ENCODE data around the gene NRXN2.
"Not testable (repeated sequence)": the region's sequence is repeated elsewhere in the genome, so short reads cannot be mapped to it uniquely, and the experiment has no call there.

Gene NRXN2

DNA sequence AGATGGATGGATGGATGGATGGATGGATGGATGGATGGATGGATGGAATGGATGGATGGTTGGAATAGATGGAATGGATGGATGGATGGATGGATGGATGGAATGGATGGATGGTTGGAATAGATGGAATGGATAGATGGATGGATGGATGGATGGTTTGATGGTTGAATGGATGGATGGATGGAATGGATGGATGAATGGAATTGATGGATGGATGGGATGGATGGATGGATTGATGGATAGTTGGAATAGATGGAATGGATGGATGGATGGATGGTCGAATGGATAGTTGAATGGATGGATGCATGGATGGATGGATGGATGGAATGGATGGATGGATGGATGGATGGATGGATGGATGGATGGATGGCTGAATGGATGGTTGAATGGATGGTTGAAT lies 127.1 kb downstream of the NRXN2 start:
- not testable (repeated sequence) for DNase-seq (ENCODE audit: extremely low read depth in 1 of 2, low read depth in 1 of 2)

- DNase-seq (ENCODE audit: extremely low read depth in 1 of 2, low read depth in 1 of 2): no peak
Measured at GRCh38 chr11:64594159-64594939, 128.6 kb downstream of the NRXN2 start.

DNA sequence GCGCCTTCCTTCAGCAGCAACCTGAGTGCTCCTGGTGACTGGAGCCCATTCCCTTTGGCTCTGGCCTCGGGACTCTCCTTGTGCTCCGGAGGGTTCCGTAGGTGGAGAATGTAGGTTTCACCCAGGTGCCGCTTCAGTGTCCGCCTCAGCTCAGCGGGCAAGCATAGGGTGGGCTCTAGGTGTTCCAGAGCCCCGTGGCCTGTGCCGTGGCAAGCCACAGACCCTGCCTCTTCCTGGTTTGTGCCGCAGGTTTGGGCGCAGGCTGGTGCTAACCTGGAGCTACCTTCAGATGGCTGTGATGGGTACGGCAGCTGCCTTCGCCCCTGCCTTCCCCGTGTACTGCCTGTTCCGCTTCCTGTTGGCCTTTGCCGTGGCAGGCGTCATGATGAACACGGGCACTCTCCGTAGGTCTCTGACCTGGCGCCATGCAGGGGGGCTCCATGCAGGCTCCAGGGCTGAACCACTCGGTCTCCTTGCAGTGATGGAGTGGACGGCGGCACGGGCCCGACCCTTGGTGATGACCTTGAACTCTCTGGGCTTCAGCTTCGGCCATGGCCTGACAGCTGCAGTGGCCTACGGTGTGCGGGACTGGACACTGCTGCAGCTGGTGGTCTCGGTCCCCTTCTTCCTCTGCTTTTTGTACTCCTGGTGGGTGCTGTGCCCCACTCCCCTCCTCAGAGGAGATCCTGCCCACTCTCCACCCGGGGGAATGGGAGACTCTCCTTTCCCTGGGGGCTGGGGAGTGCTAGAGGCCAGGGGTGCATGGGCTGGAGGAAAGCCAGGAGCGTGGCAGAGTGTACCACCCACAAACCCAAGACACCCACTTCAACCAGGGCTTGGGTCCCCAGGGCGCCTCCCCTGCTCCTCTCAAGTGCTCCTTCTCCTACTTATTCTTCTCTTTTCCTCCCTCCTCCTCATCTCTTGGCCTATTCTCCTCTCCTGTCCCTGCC lies 129.6 kb downstream of the NRXN2 start:
- no peak for DNase-seq (ENCODE audit: extremely low read depth in 1 of 2, low read depth in 1 of 2)

- DNase-seq (ENCODE audit: extremely low read depth in 1 of 2, low read depth in 1 of 2): no peak
Measured at GRCh38 chr11:64592656-64593055, 130.3 kb downstream of the NRXN2 start.

DNA sequence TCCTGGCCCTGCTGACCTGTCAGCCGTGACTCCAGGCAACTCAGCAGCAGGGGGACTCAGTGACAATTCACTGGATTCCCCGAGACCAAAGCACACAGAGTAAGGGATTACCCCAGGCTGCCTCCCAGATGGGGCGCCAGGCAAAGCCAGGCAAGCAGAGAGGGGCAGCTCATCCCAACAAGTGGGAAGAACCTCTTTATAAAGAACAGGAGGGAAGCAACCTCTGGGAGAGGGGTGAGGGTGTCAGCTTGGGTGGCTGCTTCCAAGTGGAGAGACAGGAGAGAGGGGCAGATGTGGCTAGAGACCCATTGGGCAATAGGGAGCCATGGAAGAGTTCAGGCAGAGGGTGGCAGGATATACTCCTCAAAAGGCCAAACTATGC lies 130.8 kb downstream of the NRXN2 start:
- no peak for DNase-seq (ENCODE audit: extremely low read depth in 1 of 2, low read depth in 1 of 2)

DNA sequence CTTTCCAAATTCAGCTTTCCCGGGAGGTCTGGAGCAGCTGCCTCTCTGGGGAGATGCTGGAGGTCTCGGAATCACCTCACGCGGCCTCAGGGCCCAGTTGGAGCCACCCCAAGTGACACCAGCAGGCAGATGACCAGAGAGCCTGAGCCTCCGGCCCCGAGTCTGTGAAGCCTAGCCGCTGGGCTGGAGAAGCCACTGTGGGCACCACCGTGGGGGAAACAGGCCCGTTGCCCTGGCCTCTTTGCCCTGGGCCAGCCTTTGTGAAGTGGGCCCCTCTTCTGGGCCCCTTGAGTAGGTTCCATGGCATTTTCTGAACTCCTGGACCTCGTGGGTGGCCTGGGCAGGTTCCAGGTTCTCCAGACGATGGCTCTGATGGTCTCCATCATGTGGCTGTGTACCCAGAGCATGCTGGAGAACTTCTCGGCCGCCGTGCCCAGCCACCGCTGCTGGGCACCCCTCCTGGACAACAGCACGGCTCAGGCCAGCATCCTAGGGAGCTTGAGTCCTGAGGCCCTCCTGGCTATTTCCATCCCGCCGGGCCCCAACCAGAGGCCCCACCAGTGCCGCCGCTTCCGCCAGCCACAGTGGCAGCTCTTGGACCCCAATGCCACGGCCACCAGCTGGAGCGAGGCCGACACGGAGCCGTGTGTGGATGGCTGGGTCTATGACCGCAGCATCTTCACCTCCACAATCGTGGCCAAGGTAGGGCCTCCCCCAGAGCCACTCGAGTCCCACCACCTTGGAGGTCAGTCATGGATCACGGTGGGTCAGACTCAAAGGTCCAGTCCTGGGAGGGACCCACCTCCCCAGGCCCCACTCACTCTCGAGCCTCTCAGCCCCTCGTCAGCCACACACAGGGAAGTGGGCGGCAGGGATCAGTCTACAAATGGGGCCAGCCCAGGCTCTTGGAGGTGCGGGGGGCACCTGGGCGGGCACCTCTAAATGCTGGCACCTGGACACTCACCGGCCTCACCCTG lies 131.5 kb downstream of the NRXN2 start:
- DNase-seq (ENCODE audit: extremely low read depth in 1 of 2, low read depth in 1 of 2): no peak

DNA sequence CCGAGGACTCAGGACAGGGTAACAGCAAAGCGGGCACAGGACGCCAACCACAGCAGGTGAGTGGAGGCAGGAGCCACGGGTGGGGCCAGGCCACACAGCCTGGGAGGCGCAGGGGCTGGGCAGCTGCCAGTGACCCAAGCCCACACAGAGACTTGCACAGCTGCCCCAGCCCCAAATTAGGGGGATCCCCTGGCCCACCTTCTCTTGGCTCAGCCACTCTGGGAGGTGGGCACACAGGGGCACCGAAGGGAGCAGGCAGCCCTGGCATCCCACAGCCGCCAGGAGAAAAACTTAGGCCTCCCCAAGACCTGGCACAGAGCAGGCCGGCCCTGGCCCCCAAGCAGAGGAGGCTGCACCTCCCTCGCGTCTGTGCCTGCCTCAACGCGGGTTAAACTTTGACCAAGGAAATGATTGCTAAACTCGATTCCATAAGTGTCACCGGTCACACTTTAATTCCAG lies 132.2 kb downstream of the NRXN2 start, which contains the start of gene SLC22A12:
SLC22A12 (plus strand) TSS at position 458 of the 459 bp plus-strand sequence. CDS start 337 bp downstream, outside the sequence.
- no peak for DNase-seq (ENCODE audit: extremely low read depth in 1 of 2, low read depth in 1 of 2)

DNA sequence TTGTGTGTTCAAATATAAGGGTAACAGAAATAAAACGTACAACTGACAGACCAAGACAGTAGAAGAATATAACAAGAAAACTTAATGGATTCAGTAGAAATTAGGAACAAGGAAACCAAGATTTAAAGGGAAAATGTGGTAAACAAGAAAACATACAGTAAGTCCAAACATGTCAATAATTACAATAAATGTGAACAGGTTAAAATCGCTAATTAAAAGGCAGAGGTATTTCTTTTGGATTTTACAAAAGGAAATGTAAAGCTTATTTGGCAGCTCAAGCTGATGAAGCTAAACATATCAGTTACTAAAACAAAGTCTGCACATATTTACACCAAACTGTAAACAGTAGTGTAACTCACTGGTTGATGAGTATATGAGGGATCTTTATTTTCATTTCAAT lies 134.3 kb downstream of the NRXN2 start:
- no peak for DNase-seq (ENCODE audit: extremely low read depth in 1 of 2, low read depth in 1 of 2)

- no peak for DNase-seq (ENCODE audit: extremely low read depth in 1 of 2, low read depth in 1 of 2)
Measured at GRCh38 chr11:64586366-64586765, 136.6 kb downstream of the NRXN2 start.

DNA sequence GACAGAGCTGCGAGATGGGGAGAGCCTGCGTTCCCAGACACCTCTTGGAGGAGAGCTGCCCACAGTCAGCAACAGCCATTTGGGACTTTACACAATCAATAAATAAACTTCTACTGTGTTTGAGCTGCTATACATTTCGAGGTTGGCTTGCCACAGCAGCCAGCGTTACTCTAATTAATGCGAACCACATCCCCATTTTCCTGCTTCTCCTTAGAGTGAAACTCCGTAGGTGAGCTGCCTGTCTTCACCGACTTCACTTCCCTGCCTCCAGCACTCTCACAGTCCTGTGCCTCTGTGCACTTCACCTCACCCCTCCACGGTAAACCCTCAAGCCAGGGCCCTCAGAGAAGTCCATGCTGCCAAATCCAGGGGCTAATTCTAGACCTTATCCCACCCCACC lies 137.8 kb downstream of the NRXN2 start:
- no peak for DNase-seq (ENCODE audit: extremely low read depth in 1 of 2, low read depth in 1 of 2)

GRCh38 chr11:64583296-64584262 lies 139.4 kb downstream of the NRXN2 start:
- DNase-seq (ENCODE audit: extremely low read depth in 1 of 2, low read depth in 1 of 2): no peak

DNA sequence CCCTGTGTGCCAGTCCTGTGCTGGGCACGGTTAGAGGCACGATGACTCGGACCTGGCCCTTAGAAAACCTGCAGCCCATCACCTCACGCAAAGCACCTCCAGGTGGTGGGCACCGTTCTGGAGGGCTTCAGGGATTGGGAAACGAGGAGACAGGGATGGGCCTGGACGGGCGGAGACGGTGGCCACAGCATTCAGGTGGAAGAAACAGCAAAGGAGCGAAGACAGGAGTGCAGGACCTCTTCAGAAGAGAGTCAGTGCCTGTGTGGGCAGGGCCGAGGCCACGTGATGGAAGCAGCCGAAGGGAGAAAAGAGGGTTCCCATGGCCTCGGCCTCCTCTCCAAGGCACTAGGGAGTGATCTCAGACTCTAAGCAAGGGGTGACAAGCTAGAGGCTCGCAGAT lies 140.1 kb downstream of the NRXN2 start:
- no peak for DNase-seq (ENCODE audit: extremely low read depth in 1 of 2, low read depth in 1 of 2)

DNA sequence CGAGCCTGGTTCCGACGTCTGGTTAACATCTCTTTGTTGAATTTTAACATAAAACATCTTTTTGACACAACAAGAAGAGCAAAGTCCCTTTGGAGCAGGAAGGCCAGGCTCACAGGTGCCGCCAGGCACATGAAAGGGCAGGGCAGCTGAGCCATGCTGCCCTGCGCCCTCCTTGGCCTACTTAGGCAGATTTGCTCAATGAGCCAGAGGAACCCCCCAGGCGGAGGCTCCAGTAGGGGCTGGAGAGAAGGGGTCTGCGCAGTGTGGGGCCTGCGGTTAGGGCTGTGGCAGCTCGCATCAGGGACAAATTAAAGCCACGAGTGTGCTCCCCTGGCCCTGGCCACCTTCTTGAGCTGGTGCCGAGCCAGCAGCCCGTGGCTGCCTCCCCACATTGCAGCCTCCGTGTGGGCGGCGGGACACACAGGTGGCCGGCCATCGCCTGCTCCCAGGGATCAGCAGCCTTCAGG lies 141.9 kb downstream of the NRXN2 start:
- no peak for DNase-seq (ENCODE audit: extremely low read depth in 1 of 2, low read depth in 1 of 2)

DNA sequence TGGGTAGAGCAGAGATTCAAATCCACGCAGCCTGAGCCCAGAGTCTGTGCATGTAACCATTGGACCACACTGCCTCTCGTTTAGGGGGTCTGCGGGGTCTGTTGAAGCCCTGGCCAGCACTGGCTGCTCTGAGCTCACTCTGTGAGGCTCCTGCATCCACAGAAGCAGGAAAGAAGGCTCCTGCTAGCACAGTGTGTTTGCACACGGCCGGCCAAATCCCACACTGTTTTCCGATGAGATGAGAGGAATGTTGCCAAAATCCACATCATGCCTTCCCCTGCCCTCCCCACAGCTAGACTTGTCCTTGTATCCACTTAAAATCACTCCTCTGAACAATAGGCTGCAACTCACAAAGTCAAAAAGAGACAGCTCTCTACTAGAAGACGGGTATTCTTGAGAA lies 142.6 kb downstream of the NRXN2 start:
- DNase-seq (ENCODE audit: extremely low read depth in 1 of 2, low read depth in 1 of 2): no peak

GRCh38 chr11:64577202-64577601 lies 145.8 kb downstream of the NRXN2 start:
- DNase-seq (ENCODE audit: extremely low read depth in 1 of 2, low read depth in 1 of 2): no peak

GRCh38 chr11:64572143-64572542 lies 150.9 kb downstream of the NRXN2 start:
- no peak for DNase-seq (ENCODE audit: extremely low read depth in 1 of 2, low read depth in 1 of 2)

- no peak for DNase-seq (ENCODE audit: extremely low read depth in 1 of 2, low read depth in 1 of 2)
Measured at GRCh38 chr11:64571410-64572091, 151.4 kb downstream of the NRXN2 start.

DNA sequence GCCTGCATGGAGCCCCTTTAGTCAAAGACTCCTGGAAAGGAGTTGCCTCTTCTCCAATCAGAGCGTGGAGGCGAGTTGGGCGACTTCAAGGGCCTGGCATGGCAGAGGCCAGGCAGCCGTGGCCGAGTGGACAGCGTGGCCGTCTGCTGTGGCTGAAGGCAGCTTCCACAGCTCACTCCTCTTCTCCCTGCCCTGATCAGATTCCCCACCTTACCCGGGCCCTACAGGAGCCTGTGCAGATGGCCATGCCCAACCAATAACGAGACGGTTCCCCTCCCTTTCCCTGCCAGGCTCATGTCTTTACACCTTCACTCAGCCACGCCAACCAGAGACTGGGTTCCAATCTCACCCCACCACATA lies 152.0 kb downstream of the NRXN2 start:
- no peak for DNase-seq (ENCODE audit: extremely low read depth in 1 of 2, low read depth in 1 of 2)

- DNase-seq (ENCODE audit: extremely low read depth in 1 of 2, low read depth in 1 of 2): no peak
Measured at GRCh38 chr11:64570341-64570740, 152.7 kb downstream of the NRXN2 start.
